ENCODE data around the gene WARS2. TPM values are rescaled to one million over a fixed set of nuclear protein-coding genes. Genes with fewer than 3 reads are reported as not detected.
A peak's percentile ranks its signal among the peaks of the same experiment; 100 is the strongest.

WARS2 gene
- total and polyA plus RNA-seq, 3 experiments from 2014 or later, result 15.5 to 19.4 (median 18.1) TPM

GRCh38 chr1:118993700-118994026, 146.8 kb downstream of the WARS2 start:
- Histone ChIP-seq H3K36me3 (ENCODE audit: insufficient read depth, low read length) (no peaks in the 10 kb centered on the region), H3K27me3 (ENCODE audit: insufficient read depth, low read length, poor library complexity, severe bottlenecking) (peaks cover 51% of the 10 kb centered on the region), H3K27ac (ENCODE audit: low read depth, low read length) (no peak overlapping the region), H3K4me1 (ENCODE audit: insufficient read depth, low read length) (no peaks in the 10 kb centered on the region), H3K9me3 (ENCODE audit: low read length) (no peaks in the 10 kb centered on the region), H3K4me3 (ENCODE audit: low read length) (no peak overlapping the region)
- CTCF ChIA-PET, result no interaction called here
- POLR2A ChIA-PET, result no interaction called here
- peaks cover 85 to 88% of the 10 kb centered on the region in 2 donors for H3K27me3 Mint-ChIP-seq
- peaks cover 0 to 33% (median 27%) of the 10 kb centered on the region in 5 donors for H3K9me3 Mint-ChIP-seq
- peaks cover 0 to 5% (median 3%) of the 10 kb centered on the region in 3 donors for H3K36me3 Mint-ChIP-seq
- H3K4me1 Mint-ChIP-seq, result peaks cover 0 to 3% (median 0%) of the 10 kb centered on the region in 3 donors
- H3K27ac Mint-ChIP-seq, result peak overlapping the region in 1 of 8 donors; percentile 27
- DNase-seq, result no peak
- H3K4me3 Mint-ChIP-seq, result no peak overlapping the region

GRCh38 chr1:118992868-118993699, 147.4 kb downstream of the WARS2 start:
- H3K36me3 Mint-ChIP-seq, result peaks cover 0 to 5% (median 3%) of the 10 kb centered on the region in 3 donors
- H3K9me3 Mint-ChIP-seq, result peaks cover 0 to 31% (median 24%) of the 10 kb centered on the region in 5 donors
- H3K27ac Mint-ChIP-seq, result no peak overlapping the region
- Histone ChIP-seq H3K27ac (ENCODE audit: low read depth, low read length) (no peak overlapping the region), H3K4me1 (ENCODE audit: insufficient read depth, low read length) (no peaks in the 10 kb centered on the region), H3K9me3 (ENCODE audit: low read length) (no peaks in the 10 kb centered on the region), H3K27me3 (ENCODE audit: insufficient read depth, low read length, poor library complexity, severe bottlenecking) (peaks cover 51% of the 10 kb centered on the region), H3K36me3 (ENCODE audit: insufficient read depth, low read length) (no peaks in the 10 kb centered on the region), H3K4me3 (ENCODE audit: low read length) (no peak overlapping the region)
- peaks cover 0 to 3% (median 0%) of the 10 kb centered on the region in 3 donors for H3K4me1 Mint-ChIP-seq
- no peak overlapping the region for H3K4me3 Mint-ChIP-seq
- H3K27me3 Mint-ChIP-seq, result peaks cover 85 to 88% of the 10 kb centered on the region in 2 donors
- ChIA-PET POLR2A (no interaction called here), CTCF (no interaction called here)
- DNase-seq, result no peak

GRCh38 chr1:118992237-118992825, 148.1 kb downstream of the WARS2 start:
- ChIA-PET CTCF (no interaction called here), POLR2A (no interaction called here)
- Mint-ChIP-seq H3K36me3 (peaks cover 0 to 5% (median 0%) of the 10 kb centered on the region in 3 donors), H3K9me3 (peaks cover 0 to 26% (median 19%) of the 10 kb centered on the region in 5 donors), H3K27ac (peak overlapping the region in 1 of 8 donors; percentile 78), H3K27me3 (peaks cover 81 to 89% of the 10 kb centered on the region in 2 donors), H3K4me1 (peaks cover 0 to 3% (median 3%) of the 10 kb centered on the region in 3 donors), H3K4me3 (no peak overlapping the region)
- Histone ChIP-seq H3K4me1 (ENCODE audit: insufficient read depth, low read length) (no peaks in the 10 kb centered on the region), H3K36me3 (ENCODE audit: insufficient read depth, low read length) (no peaks in the 10 kb centered on the region), H3K4me3 (ENCODE audit: low read length) (no peak overlapping the region), H3K27ac (ENCODE audit: low read depth, low read length) (no peak overlapping the region), H3K9me3 (ENCODE audit: low read length) (no peaks in the 10 kb centered on the region), H3K27me3 (ENCODE audit: insufficient read depth, low read length, poor library complexity, severe bottlenecking) (peaks cover 52% of the 10 kb centered on the region)
- no peak for DNase-seq

- peaks cover 7 to 10% (median 8%) of the 10 kb centered on the region in 3 donors for H3K4me1 Mint-ChIP-seq
- no peaks in the 10 kb centered on the region for H3K4me1 ChIP-seq (ENCODE audit: insufficient read depth, low read length)
- H3K27me3 ChIP-seq (ENCODE audit: insufficient read depth, low read length, poor library complexity, severe bottlenecking), result peaks cover 55% of the 10 kb centered on the region
- DNase-seq, result no peak
- H3K9me3 Mint-ChIP-seq, result peaks cover 0 to 34% (median 25%) of the 10 kb centered on the region in 5 donors
- H3K27ac ChIP-seq (ENCODE audit: low read depth, low read length), result no peak overlapping the region
- no peak overlapping the region for H3K4me3 ChIP-seq (ENCODE audit: low read length)
- H3K4me3 Mint-ChIP-seq, result no peak overlapping the region
- POLR2A ChIA-PET, result no interaction called here
- H3K27ac Mint-ChIP-seq, result peak overlapping the region in 1 of 8 donors; percentile 8
- H3K36me3 ChIP-seq (ENCODE audit: insufficient read depth, low read length), result no peaks in the 10 kb centered on the region
- H3K9me3 ChIP-seq (ENCODE audit: low read length), result no peaks in the 10 kb centered on the region
- H3K36me3 Mint-ChIP-seq, result peaks cover 0 to 9% (median 0%) of the 10 kb centered on the region in 3 donors
- CTCF ChIA-PET, result no interaction called here
- peaks cover 84 to 92% of the 10 kb centered on the region in 2 donors for H3K27me3 Mint-ChIP-seq
These were observed 149.0 kb downstream of the WARS2 start for GRCh38 chr1:118991448-118991847.

DNA sequence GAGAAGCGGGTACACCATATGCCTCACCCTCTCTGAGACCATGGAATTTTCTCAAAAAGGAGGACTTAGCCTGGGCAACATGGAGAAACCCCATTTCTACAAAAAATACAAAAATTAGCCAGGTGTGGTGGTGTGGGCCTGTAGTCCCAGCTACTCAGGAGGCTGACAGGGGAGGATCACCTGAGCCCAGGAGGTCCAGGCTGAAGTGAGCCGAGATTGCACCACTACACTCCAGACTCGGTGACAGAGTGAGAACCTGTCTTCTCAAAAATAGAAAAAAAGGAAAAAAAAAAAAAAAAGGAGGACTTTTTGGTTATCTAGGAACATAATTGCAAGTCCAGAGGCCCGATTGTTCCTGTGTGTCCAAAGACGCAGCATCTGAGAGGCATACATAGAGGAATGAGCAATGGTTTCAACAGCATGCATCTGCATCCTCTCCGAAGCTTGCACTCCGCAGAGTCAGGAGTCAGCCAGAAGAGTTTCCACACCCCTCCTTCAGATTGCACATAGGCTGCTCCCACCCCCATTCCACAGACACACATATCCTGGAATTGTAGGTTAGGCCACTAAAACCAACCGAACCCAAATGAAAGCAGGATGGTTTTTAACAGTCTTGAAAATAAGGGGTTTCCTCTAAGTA, 149.8 kb downstream of the WARS2 start:
- Mint-ChIP-seq H3K36me3 (peaks cover 0 to 9% (median 0%) of the 10 kb centered on the region in 3 donors), H3K27me3 (peaks cover 85 to 94% of the 10 kb centered on the region in 2 donors), H3K4me3 (peak overlapping the region in 1 of 7 donors; percentile 56), H3K27ac (no peak overlapping the region), H3K4me1 (peaks cover 10 to 12% (median 12%) of the 10 kb centered on the region in 3 donors), H3K9me3 (peaks cover 0 to 36% (median 33%) of the 10 kb centered on the region in 5 donors)
- POLR2A ChIA-PET, result no interaction called here
- Histone ChIP-seq H3K4me3 (ENCODE audit: low read length) (no peak overlapping the region), H3K4me1 (ENCODE audit: insufficient read depth, low read length) (no peaks in the 10 kb centered on the region), H3K27ac (ENCODE audit: low read depth, low read length) (no peak overlapping the region), H3K36me3 (ENCODE audit: insufficient read depth, low read length) (no peaks in the 10 kb centered on the region), H3K27me3 (ENCODE audit: insufficient read depth, low read length, poor library complexity, severe bottlenecking) (peaks cover 56% of the 10 kb centered on the region), H3K9me3 (ENCODE audit: low read length) (no peaks in the 10 kb centered on the region)
- DNase-seq, result no peak
- CTCF ChIA-PET, result no interaction called here

DNA sequence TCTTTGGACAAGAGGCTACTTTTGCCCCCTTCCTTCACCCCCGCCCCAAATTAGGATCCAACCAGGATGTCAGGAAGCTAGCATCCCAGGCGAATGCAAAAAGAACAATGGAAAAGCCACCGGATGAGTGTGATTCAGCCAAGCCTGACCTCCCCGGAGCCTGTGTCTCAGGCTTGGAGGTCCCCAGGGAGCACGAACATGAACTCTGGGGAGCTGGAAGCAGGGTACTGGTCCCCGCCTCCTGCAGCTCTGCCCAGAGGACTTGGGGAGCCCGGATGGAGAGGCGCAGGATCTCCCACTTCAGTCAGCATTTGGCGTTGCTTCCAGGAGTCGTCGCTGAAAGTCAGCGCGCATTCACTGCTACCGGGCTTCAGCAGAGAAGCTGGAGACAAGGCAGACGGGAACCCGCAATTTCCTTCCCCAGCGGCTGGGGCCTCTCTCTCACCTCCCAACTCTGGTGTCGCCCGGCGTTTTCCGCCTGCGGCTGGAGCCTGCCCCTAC, 150.5 kb downstream of the WARS2 start:
- H3K27ac Mint-ChIP-seq, result no peak overlapping the region

DNA sequence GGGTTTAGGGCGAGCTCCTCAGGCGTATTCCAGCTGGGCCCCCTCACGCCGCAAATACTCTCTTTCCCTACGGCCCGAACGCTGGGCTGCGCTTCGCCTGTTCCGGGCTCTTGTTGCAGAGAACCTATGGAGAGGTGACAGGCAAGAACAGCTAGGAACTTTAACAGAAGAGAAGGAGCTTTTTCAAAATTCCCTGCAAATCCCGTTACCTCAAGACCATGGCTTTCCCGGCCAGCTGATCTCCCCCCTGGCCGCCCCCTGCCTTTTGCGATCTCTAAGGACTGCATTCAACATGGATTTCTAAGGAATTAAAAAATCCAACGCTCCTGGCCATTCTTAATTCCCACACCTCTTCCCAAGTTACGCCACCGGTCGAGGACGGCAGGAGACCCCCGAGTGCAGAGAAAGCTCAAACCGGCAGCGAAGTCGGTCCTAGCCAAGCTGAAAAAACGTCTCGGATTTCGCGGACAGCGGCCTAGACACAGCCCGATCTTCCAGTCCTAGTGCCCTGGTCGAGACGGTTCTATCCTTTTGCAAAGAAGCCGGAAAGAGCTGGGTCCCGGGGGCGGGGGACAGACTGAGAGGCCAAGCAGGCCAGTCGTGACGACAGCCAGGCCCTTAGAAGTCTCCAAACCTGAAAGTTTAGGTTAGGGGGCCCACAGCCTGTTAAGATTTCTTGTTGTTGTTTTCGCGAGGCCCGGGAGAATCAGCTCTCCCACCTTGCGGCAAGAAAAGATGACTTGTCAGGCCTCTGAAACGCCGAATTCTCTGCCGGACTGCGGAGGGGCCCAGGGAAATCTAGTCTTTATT, 151.2 kb downstream of the WARS2 start:
- POLR2A ChIA-PET, result no interaction called here
- H3K9me3 ChIP-seq (ENCODE audit: low read length), result no peaks in the 10 kb centered on the region
- H3K27ac Mint-ChIP-seq, result no peak overlapping the region

More for the DNA sequence above, 150.5 kb downstream of the WARS2 start:
- Histone ChIP-seq H3K4me3 (ENCODE audit: low read length) (no peak overlapping the region), H3K36me3 (ENCODE audit: insufficient read depth, low read length) (no peaks in the 10 kb centered on the region), H3K9me3 (ENCODE audit: low read length) (no peaks in the 10 kb centered on the region), H3K27ac (ENCODE audit: low read depth, low read length) (no peak overlapping the region), H3K4me1 (ENCODE audit: insufficient read depth, low read length) (no peaks in the 10 kb centered on the region), H3K27me3 (ENCODE audit: insufficient read depth, low read length, poor library complexity, severe bottlenecking) (peaks cover 53% of the 10 kb centered on the region)
- H3K4me1 Mint-ChIP-seq, result peaks cover 15 to 19% (median 17%) of the 10 kb centered on the region in 3 donors
- ChIA-PET POLR2A (no interaction called here), CTCF (no interaction called here)
- H3K36me3 Mint-ChIP-seq, result peaks cover 0 to 9% (median 0%) of the 10 kb centered on the region in 3 donors
- H3K27me3 Mint-ChIP-seq, result peaks cover 85 to 94% of the 10 kb centered on the region in 2 donors
- no peak for DNase-seq
- H3K9me3 Mint-ChIP-seq, result peaks cover 0 to 43% (median 37%) of the 10 kb centered on the region in 5 donors
- no peak overlapping the region for H3K4me3 Mint-ChIP-seq

More for the DNA sequence above, 151.2 kb downstream of the WARS2 start:
- Mint-ChIP-seq H3K4me3 (no peak overlapping the region), H3K4me1 (peaks cover 18 to 23% (median 20%) of the 10 kb centered on the region in 3 donors), H3K36me3 (peaks cover 0 to 9% (median 0%) of the 10 kb centered on the region in 3 donors), H3K27me3 (peaks cover 85 to 91% of the 10 kb centered on the region in 2 donors), H3K9me3 (peaks cover 0 to 47% (median 38%) of the 10 kb centered on the region in 5 donors)
- no peak overlapping the region for H3K4me3 ChIP-seq (ENCODE audit: low read length)
- no peak overlapping the region for H3K27ac ChIP-seq (ENCODE audit: low read depth, low read length)
- H3K27me3 ChIP-seq (ENCODE audit: insufficient read depth, low read length, poor library complexity, severe bottlenecking), result peaks cover 51% of the 10 kb centered on the region
- no peaks in the 10 kb centered on the region for H3K36me3 ChIP-seq (ENCODE audit: insufficient read depth, low read length)
- DNase-seq, result no peak
- CTCF ChIA-PET, result no interaction called here
- no peaks in the 10 kb centered on the region for H3K4me1 ChIP-seq (ENCODE audit: insufficient read depth, low read length)
